Esophagus muscularis mucosa (tissue), 2 donors: ENCODE results near the gene TMX2.

Source experiments
- POLR2A ChIP-seq: fragments of 450-650 bp; IDR thresholded peaks from one replicate; pipeline ENCODE4 v1.6.1; 2017; ENCODE audit warnings: antibody characterized with exemption, moderate library complexity, mild to moderate bottlenecking, low read depth
- POLR2AphosphoS5 ChIP-seq, 2 donors: sonication (generic); formaldehyde crosslinking; IDR thresholded peaks; one replicate each; pipeline ENCODE4 v1.6.1; 2017; ENCODE audit warnings: antibody characterized with exemption in 2 of 2

GRCh38 chr11:57762235-57762861 is 50.0 kb downstream of the TMX2 start:
- no peak for TF ChIP-seq POLR2A
- no peak for TF ChIP-seq POLR2AphosphoS5 (IDR thresholded peaks at IDR 0.05)
